Nephron (organoid): ENCODE data around the gene C16orf74.

ENCODE experiments used
- H3K27ac Mint-ChIP-seq, 3 experiments: 2 replicates each; pipeline ENCODE4 v1.8.0; 2020; ENCODE audit warnings: mixed read lengths in 3 of 3, mild to moderate bottlenecking in 2 of 3, moderate library complexity in 1 of 3
- H3K27me3 Mint-ChIP-seq: 2 replicates; pipeline ENCODE4 v1.8.0; 2021; ENCODE audit warnings: low read depth, mild to moderate bottlenecking, moderate library complexity, mixed read lengths
- H3K36me3 Mint-ChIP-seq: 2 replicates; pipeline ENCODE4 v1.8.0; 2020; ENCODE audit warnings: low read depth, mixed read lengths
- H3K4me1 Mint-ChIP-seq: 2 replicates; pipeline ENCODE4 v1.8.0; 2020; ENCODE audit warnings: mixed read lengths
- H3K4me3 Mint-ChIP-seq, 3 experiments: 2 replicates each; pipeline ENCODE4 v1.8.0; 2020; ENCODE audit warnings: mild to moderate bottlenecking in 3 of 3, mixed read lengths in 3 of 3, moderate library complexity in 2 of 3
- H3K9me3 Mint-ChIP-seq: 2 replicates; pipeline ENCODE4 v1.8.0; 2020; ENCODE audit warnings: mixed read lengths
- TF ChIP-seq, protein P1 (sequence below), 3 experiments: fragments of 200-600 bp; sonication (generic); IDR thresholded peaks; one replicate each; pipeline ENCODE4 v1.5.0; 2021; ENCODE audit warnings: antibody characterized with exemption in 3 of 3; ENCODE audit not compliant: unreplicated experiment in 3 of 3

The C16orf74 gene

GRCh38 chr16:85733155-85733838 is 17.6 kb downstream of the C16orf74 start:
- H3K27me3 Mint-ChIP-seq: peaks cover 8% of the 10 kb centered on the region
- H3K27ac Mint-ChIP-seq: no peak overlapping the region
- H3K4me3 Mint-ChIP-seq: no peak overlapping the region
- no peaks in the 10 kb centered on the region for H3K9me3 Mint-ChIP-seq
- H3K4me1 Mint-ChIP-seq: peaks cover 12% of the 10 kb centered on the region
- H3K36me3 Mint-ChIP-seq: no peaks in the 10 kb centered on the region
- TF ChIP-seq, protein P1, sequence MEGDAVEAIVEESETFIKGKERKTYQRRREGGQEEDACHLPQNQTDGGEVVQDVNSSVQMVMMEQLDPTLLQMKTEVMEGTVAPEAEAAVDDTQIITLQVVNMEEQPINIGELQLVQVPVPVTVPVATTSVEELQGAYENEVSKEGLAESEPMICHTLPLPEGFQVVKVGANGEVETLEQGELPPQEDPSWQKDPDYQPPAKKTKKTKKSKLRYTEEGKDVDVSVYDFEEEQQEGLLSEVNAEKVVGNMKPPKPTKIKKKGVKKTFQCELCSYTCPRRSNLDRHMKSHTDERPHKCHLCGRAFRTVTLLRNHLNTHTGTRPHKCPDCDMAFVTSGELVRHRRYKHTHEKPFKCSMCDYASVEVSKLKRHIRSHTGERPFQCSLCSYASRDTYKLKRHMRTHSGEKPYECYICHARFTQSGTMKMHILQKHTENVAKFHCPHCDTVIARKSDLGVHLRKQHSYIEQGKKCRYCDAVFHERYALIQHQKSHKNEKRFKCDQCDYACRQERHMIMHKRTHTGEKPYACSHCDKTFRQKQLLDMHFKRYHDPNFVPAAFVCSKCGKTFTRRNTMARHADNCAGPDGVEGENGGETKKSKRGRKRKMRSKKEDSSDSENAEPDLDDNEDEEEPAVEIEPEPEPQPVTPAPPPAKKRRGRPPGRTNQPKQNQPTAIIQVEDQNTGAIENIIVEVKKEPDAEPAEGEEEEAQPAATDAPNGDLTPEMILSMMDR (IDR thresholded peaks at IDR 0.05; ENCODE audit: unreplicated experiment in 3 of 3): no peak

DNA sequence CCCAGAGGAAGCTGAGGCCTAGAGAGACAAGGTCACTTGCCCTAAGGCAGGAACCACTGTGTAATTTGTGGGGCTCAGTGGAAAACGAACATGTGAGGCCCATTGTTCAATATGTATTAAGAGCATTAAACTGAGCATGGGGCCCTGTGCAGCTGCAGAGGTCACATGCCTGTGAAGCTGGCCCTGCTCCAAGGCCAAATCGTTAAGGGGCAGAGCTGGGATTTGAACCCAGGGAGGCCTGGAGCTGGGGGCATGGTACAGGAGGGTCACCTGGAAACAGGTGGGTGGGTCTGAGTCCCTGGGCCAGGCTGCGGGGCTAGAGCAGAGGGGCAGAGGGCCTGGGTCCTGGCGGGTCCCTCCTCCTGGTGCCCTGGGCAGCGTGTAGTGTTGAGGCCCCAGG is 19.7 kb downstream of the C16orf74 start:
- Mint-ChIP-seq H3K4me3 (no peak overlapping the region), H3K9me3 (no peaks in the 10 kb centered on the region), H3K27ac (peak overlapping the region in 1 of 3 experiments; percentile 38), H3K4me1 (peaks cover 12% of the 10 kb centered on the region), H3K36me3 (no peaks in the 10 kb centered on the region), H3K27me3 (peaks cover 18% of the 10 kb centered on the region)
- TF ChIP-seq, protein P1 (IDR thresholded peaks at IDR 0.05; ENCODE audit: unreplicated experiment in 3 of 3): no peak

GRCh38 chr16:85730186-85730465 is 20.8 kb downstream of the C16orf74 start:
- Mint-ChIP-seq H3K4me3 (no peak overlapping the region), H3K36me3 (no peaks in the 10 kb centered on the region), H3K4me1 (peaks cover 12% of the 10 kb centered on the region), H3K27me3 (peaks cover 14% of the 10 kb centered on the region), H3K27ac (no peak overlapping the region), H3K9me3 (no peaks in the 10 kb centered on the region)
- TF ChIP-seq, protein P1 (IDR thresholded peaks at IDR 0.05; ENCODE audit: unreplicated experiment in 3 of 3): no peak

- Mint-ChIP-seq H3K36me3 (no peaks in the 10 kb centered on the region), H3K27ac (peak overlapping the region; percentile 5 to 60 (median 53)), H3K9me3 (no peaks in the 10 kb centered on the region), H3K4me3 (no peak overlapping the region), H3K27me3 (peaks cover 15% of the 10 kb centered on the region), H3K4me1 (peaks cover 12% of the 10 kb centered on the region)
- TF ChIP-seq, protein P1 (IDR thresholded peaks at IDR 0.05; ENCODE audit: unreplicated experiment in 3 of 3): no peak
Observed at GRCh38 chr16:85729452-85730185, 21.3 kb downstream of the C16orf74 start.

GRCh38 chr16:85728879-85729278 is 22.0 kb downstream of the C16orf74 start:
- Mint-ChIP-seq H3K36me3 (no peaks in the 10 kb centered on the region), H3K9me3 (no peaks in the 10 kb centered on the region), H3K27ac (no peak overlapping the region), H3K27me3 (peaks cover 21% of the 10 kb centered on the region), H3K4me3 (no peak overlapping the region), H3K4me1 (peaks cover 12% of the 10 kb centered on the region)
- TF ChIP-seq, protein P1 (IDR thresholded peaks at IDR 0.05; ENCODE audit: unreplicated experiment in 3 of 3): no peak

DNA sequence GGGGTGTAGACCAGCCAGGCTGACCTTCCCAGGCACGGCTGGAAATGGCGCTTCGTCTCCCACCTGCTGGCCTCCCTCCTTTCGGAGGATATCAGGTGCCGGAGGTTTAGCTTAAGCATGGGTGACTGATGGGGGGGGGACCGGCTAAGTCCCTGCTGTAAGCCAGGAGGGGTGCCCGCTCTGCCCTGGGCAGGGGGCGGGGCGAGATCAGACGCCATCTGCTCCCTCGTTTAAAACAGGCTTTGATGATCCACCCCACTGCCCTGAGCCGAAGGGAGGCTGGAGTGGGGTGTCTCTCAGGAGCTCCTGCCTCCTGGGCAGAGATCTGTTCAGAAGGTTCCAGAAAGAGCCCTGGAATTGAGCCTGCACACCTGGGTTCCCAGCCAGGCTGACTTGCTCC is 26.0 kb downstream of the C16orf74 start:
- no peaks in the 10 kb centered on the region for H3K36me3 Mint-ChIP-seq
- H3K27ac Mint-ChIP-seq: no peak overlapping the region
- H3K9me3 Mint-ChIP-seq: no peaks in the 10 kb centered on the region
- H3K4me1 Mint-ChIP-seq: peaks cover 6% of the 10 kb centered on the region
- H3K27me3 Mint-ChIP-seq: peaks cover 21% of the 10 kb centered on the region
- no peak overlapping the region for H3K4me3 Mint-ChIP-seq
- TF ChIP-seq, protein P1 (IDR thresholded peaks at IDR 0.05; ENCODE audit: unreplicated experiment in 3 of 3): no peak
